ENCODE results near the gene PACSIN1. TPM values are rescaled to one million over a fixed set of nuclear protein-coding genes. Genes with fewer than 3 reads are reported as not detected.
A peak's percentile ranks its signal among the peaks of the same experiment; 100 is the strongest.

PACSIN1 gene
- total RNA-seq, 4 donors from 2014 or later, result not detected

- Histone ChIP-seq H3K9me3 (no peaks in the 10 kb centered on the region), H3K27ac (peak overlapping the region; percentile 79 to 91 (median 85)), H3K36me3 (peaks cover 27 to 55% (median 45%) of the 10 kb centered on the region in 3 donors), H3K4me1 (peaks cover 14 to 44% (median 25%) of the 10 kb centered on the region in 3 donors), H3K27me3 (no peaks in the 10 kb centered on the region), H3K4me3 (peak overlapping the region; percentile 52 to 80 (median 71))
- WGBS, 2 donors, result 50 to 55% methylated on average over 19 of the region's 19 CpGs
- no peak for TF ChIP-seq POLR2A (IDR thresholded peaks at IDR 0.05)
- TF ChIP-seq CTCF (IDR thresholded peaks at IDR 0.05), result no peak
- intact Hi-C loops (cut with DNase I), result no loop called here
- no peak for DNase-seq
Measured at GRCh38 chr6:34424200-34425131, 41.4 kb upstream of the PACSIN1 start.

GRCh38 chr6:34425132-34425497 lies 40.8 kb upstream of the PACSIN1 start:
- H3K36me3 ChIP-seq, result peaks cover 23 to 48% (median 39%) of the 10 kb centered on the region in 3 donors
- 0 to 3% methylated on average over 4 to 9 of the region's 10 CpGs for WGBS, 2 donors
- intact Hi-C loops (cut with DNase I), result no loop called here
- H3K4me1 ChIP-seq, result peaks cover 14 to 44% (median 25%) of the 10 kb centered on the region in 3 donors
- TF ChIP-seq CTCF (IDR thresholded peaks at IDR 0.05) (no peak), POLR2A (IDR thresholded peaks at IDR 0.05) (no peak)
- no peaks in the 10 kb centered on the region for H3K9me3 ChIP-seq
- H3K27ac ChIP-seq, result peak overlapping the region; percentile 79 to 91 (median 85)
- peak overlapping the region; percentile 52 to 80 (median 71) for H3K4me3 ChIP-seq
- DNase-seq, result no peak
- H3K27me3 ChIP-seq, result no peaks in the 10 kb centered on the region

GRCh38 chr6:34425498-34426410 lies 40.1 kb upstream of the PACSIN1 start, which contains the start of gene RPS10:
Gene RPS10, minus strand, starts transcription at chr6:34426069. Its CDS starts 848 bp downstream, at chr6:34425221.
- intact Hi-C loops (cut with DNase I), result no loop called here
- Histone ChIP-seq H3K4me1 (peaks cover 14 to 44% (median 25%) of the 10 kb centered on the region in 3 donors), H3K9me3 (no peaks in the 10 kb centered on the region), H3K27ac (peak within 1 kb of the TSS; percentile 79 to 91 (median 85)), H3K27me3 (no peaks in the 10 kb centered on the region), H3K4me3 (peak within 1 kb of the TSS; percentile 52 to 80 (median 71)), H3K36me3 (peaks cover 18 to 42% (median 35%) of the 10 kb centered on the region in 3 donors)
- DNase-seq, result peak; percentile 54
- WGBS, 2 donors, result 0% methylated on average over 13 to 48 of the region's 58 CpGs
- TF ChIP-seq POLR2A (IDR thresholded peaks at IDR 0.05) (peak in 2 of 4 donors; percentile 79 to 86), CTCF (IDR thresholded peaks at IDR 0.05) (peak in 2 of 6 experiments; percentile 6 to 7)

- H3K36me3 ChIP-seq, result no peaks in the 10 kb centered on the region
- H3K27me3 ChIP-seq, result no peaks in the 10 kb centered on the region
- H3K4me3 ChIP-seq, result no peak overlapping the region
- TF ChIP-seq CTCF (IDR thresholded peaks at IDR 0.05) (no peak), POLR2A (IDR thresholded peaks at IDR 0.05) (no peak)
- no peak for DNase-seq
- no peak overlapping the region for H3K27ac ChIP-seq
- intact Hi-C loops (cut with DNase I), result no loop called here
- no peaks in the 10 kb centered on the region for H3K4me1 ChIP-seq
- H3K9me3 ChIP-seq, result no peaks in the 10 kb centered on the region
- WGBS, 2 donors, result 54 to 72% methylated on average over 5 of the region's 5 CpGs
Measured at GRCh38 chr6:34435916-34436315, 30.0 kb upstream of the PACSIN1 start.
